Keratinocyte (primary cell): ENCODE measurements around the gene SHCBP1L. TPM values are rescaled to one million over a fixed set of nuclear protein-coding genes. Genes with fewer than 3 reads are reported as not detected.

Experiments used
- DNase-seq: peaks from one replicate; pipeline ENCODE4 v3.0.0-alpha.2; 2011; ENCODE audit warnings: low read depth, missing footprints, low spot score
- FAIRE-seq: peaks from 2 replicates; lab custom pipeline; 2011; peaks lifted over from hg19 to GRCh38; lab: Jason Lieb, UNC
- H2AFZ ChIP-seq: 2 replicates; pipeline ENCODE4 v1.6.0; 2012; ENCODE audit warnings: low read length, control low read depth, inconsistent platforms; ENCODE audit not compliant: control insufficient read depth
- H3K27ac ChIP-seq: 2 replicates; pipeline ENCODE4 v1.5.1; 2011; ENCODE audit warnings: low read length; ENCODE audit not compliant: control insufficient read depth, insufficient read depth
- H3K27me3 ChIP-seq: 3 replicates; pipeline ENCODE4 v1.6.0; 2011; ENCODE audit warnings: low read length; ENCODE audit not compliant: control insufficient read depth, insufficient read depth; ENCODE audit errors: extremely low read depth
- H3K36me3 ChIP-seq, 2 experiments: 2 replicates in 1 of 2; 3 replicates in 1 of 2; pipeline ENCODE4 v1.5.1; 2011; ENCODE audit warnings: low read length in 2 of 2, mild to moderate bottlenecking in 1 of 2; ENCODE audit not compliant: control insufficient read depth in 2 of 2, insufficient read depth in 2 of 2; ENCODE audit errors: extremely low read depth in 1 of 2
- H3K4me1 ChIP-seq: 3 replicates; pipeline ENCODE4 v1.5.1; 2011; ENCODE audit warnings: low read length; ENCODE audit not compliant: control insufficient read depth, insufficient read depth; ENCODE audit errors: extremely low read depth
- H3K4me2 ChIP-seq: 3 replicates; pipeline ENCODE4 v1.6.0; 2011; ENCODE audit warnings: low read depth, low read length; ENCODE audit not compliant: control insufficient read depth, insufficient read depth; ENCODE audit errors: extremely low read depth
- H3K4me3 ChIP-seq, 3 experiments: fragments of 200-600 bp in 1 of 3; sonication (generic) in 1 of 3; 2 replicates in 2 of 3; 3 replicates in 1 of 3; pipeline ENCODE4 v1.5.1; 2011 to 2016; ENCODE audit warnings: low read length in 3 of 3, mild to moderate bottlenecking in 3 of 3, control low read depth in 2 of 3, inconsistent platforms in 1 of 3, low read depth in 1 of 3, mixed read lengths in 1 of 3, mixed run types in 1 of 3, moderate library complexity in 1 of 3; ENCODE audit not compliant: control insufficient read depth in 2 of 3, insufficient read depth in 2 of 3; ENCODE audit errors: extremely low read depth in 1 of 3
- H3K79me2 ChIP-seq: 2 replicates; pipeline ENCODE4 v1.6.0; 2012; ENCODE audit warnings: low read length; ENCODE audit not compliant: control insufficient read depth, insufficient read depth
- H3K9ac ChIP-seq: 3 replicates; pipeline ENCODE4 v1.6.0; 2011; ENCODE audit warnings: low read length; ENCODE audit not compliant: control insufficient read depth, insufficient read depth; ENCODE audit errors: extremely low read depth
- H3K9me1 ChIP-seq: 3 replicates; pipeline ENCODE4 v1.6.0; 2011; ENCODE audit warnings: low read length; ENCODE audit not compliant: control insufficient read depth, insufficient read depth; ENCODE audit errors: extremely low read depth
- H3K9me3 ChIP-seq: 2 replicates; pipeline ENCODE4 v1.5.1; 2012; ENCODE audit warnings: low read depth, low read length; ENCODE audit not compliant: control insufficient read depth
- H4K20me1 ChIP-seq: 3 replicates; pipeline ENCODE4 v1.6.0; 2011; ENCODE audit warnings: low read length; ENCODE audit not compliant: control insufficient read depth, insufficient read depth; ENCODE audit errors: extremely low read depth
- EZH2 ChIP-seq: IDR thresholded peaks from one replicate; pipeline ENCODE4 v1.6.1; 2012; ENCODE audit warnings: inconsistent platforms, mild to moderate bottlenecking, low read length, moderate library complexity
- dilution Hi-C: fragments of 300-500 bp; cut with MboI; formaldehyde crosslinking; loops from one replicate; pipeline ENCODE4 v1.7.0; 2020; ENCODE audit warnings: low sequenced_read_pairs; ENCODE audit not compliant: extremely low pct_ligation_motif_present
- polyA plus RNA-seq, 5 experiments: library from polyadenylated mRNA; depleted of rRNA in 3 of 5; stranded (reverse) in 3 of 5; stranded (forward) in 1 of 5; unstranded in 1 of 5; fragments of >200 nt; gene quantifications; 1 replicate in 1 of 5; 2 replicates in 3 of 5; 3 replicates in 1 of 5; pipeline versions ENCODE4 v1.2.1 to v1.2.3, GENCODE V29; 2011 to 2012; ENCODE audit warnings: missing spikeins in 2 of 5, low read depth in 1 of 5, low replicate concordance in 1 of 5
- TF ChIP-seq, protein P1 (sequence below), 3 experiments: IDR thresholded peaks in 1 of 3; conservative IDR thresholded peaks in 1 of 3; optimal IDR thresholded peaks in 1 of 3; 2 replicates in 2 of 3; 3 replicates in 1 of 3; pipeline versions ENCODE3 to v1.5.1; 2011; ENCODE audit warnings: low read length in 3 of 3, mild to moderate bottlenecking in 3 of 3, moderate library complexity in 2 of 3, control low read depth in 1 of 3, inconsistent platforms in 1 of 3; ENCODE audit not compliant: insufficient read depth in 2 of 3; ENCODE audit errors: extremely low read depth in 1 of 3

SHCBP1L gene
- polyA plus RNA-seq, 1 donor (not counting 4 experiments of a cell fraction or from before 2014, with no cell fraction given), result not detected

DNA sequence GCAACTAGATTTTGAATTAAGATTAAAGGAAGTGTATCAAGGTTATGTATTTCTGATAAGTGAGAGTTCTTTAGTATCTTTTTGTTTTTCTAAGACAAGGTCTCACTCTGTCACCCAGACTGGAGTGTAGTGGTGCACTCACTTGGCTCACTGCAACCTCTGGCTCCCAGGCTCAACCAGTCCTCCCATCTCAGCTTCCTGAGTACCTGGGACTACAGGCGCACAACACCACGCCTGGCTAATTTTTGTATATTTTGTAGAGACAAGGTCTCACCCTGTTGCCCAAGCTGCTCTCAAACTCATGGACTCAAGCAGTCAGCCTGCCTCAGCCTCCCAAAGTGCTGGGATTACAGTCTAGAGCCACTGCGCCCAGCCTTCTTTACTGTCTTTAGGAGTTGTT is 80.1 kb downstream of the SHCBP1L start:
- Histone ChIP-seq H4K20me1 (no peaks in the 10 kb centered on the region), H3K27ac (no peak overlapping the region), H2AFZ (no peak overlapping the region), H3K79me2 (no peaks in the 10 kb centered on the region), H3K4me2 (no peak overlapping the region), H3K36me3 (peaks cover 36 to 43% of the 10 kb centered on the region in 2 experiments), H3K9me3 (no peaks in the 10 kb centered on the region), H3K27me3 (no peaks in the 10 kb centered on the region), H3K9me1 (no peaks in the 10 kb centered on the region), H3K4me3 (no peak overlapping the region), H3K4me1 (no peaks in the 10 kb centered on the region), H3K9ac (no peak overlapping the region)
- dilution Hi-C loops, result no loop called here
- DNase-seq (no peak), FAIRE-seq (no peak)
- TF ChIP-seq, protein P1, sequence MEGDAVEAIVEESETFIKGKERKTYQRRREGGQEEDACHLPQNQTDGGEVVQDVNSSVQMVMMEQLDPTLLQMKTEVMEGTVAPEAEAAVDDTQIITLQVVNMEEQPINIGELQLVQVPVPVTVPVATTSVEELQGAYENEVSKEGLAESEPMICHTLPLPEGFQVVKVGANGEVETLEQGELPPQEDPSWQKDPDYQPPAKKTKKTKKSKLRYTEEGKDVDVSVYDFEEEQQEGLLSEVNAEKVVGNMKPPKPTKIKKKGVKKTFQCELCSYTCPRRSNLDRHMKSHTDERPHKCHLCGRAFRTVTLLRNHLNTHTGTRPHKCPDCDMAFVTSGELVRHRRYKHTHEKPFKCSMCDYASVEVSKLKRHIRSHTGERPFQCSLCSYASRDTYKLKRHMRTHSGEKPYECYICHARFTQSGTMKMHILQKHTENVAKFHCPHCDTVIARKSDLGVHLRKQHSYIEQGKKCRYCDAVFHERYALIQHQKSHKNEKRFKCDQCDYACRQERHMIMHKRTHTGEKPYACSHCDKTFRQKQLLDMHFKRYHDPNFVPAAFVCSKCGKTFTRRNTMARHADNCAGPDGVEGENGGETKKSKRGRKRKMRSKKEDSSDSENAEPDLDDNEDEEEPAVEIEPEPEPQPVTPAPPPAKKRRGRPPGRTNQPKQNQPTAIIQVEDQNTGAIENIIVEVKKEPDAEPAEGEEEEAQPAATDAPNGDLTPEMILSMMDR (optimal IDR thresholded peaks at IDR 0.05 in 1 of 3, IDR thresholded peaks at IDR 0.05 in 1 of 3, conservative IDR thresholded peaks at IDR 0.05 in 1 of 3; ENCODE audit: extremely low read depth in 1 of 3, insufficient read depth in 2 of 3, low read length in 3 of 3), result no peak
- TF ChIP-seq EZH2, result no peak

DNA sequence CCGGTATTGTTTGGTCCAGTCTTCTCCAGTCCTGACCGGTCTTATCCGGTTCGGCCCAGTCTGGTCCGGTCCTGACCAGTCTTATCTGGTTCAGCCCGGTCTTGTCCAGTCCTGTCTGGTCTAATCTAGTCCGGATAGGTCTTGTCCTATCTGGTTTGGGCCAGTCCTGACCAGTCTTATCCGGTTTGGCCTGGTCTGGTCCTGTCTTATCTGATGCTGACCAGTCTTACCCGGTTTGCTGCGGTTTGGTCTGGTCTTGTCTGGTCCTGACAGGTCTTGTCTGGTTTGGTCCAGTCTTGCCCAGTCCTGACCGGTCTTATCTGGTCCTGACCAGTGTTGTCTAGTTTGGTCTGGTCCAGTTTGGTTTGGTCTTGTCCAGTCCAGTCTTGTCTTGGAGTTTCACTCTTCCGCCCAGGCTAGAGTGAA is 83.7 kb downstream of the SHCBP1L start:
- H3K4me2 ChIP-seq, result no peak overlapping the region
- no peak overlapping the region for H3K9ac ChIP-seq
- TF ChIP-seq EZH2, result no peak
- TF ChIP-seq, protein P1 (optimal IDR thresholded peaks at IDR 0.05 in 1 of 3, IDR thresholded peaks at IDR 0.05 in 1 of 3, conservative IDR thresholded peaks at IDR 0.05 in 1 of 3; ENCODE audit: extremely low read depth in 1 of 3, insufficient read depth in 2 of 3, low read length in 3 of 3), result no peak
- peaks cover 32 to 56% of the 10 kb centered on the region in 2 experiments for H3K36me3 ChIP-seq
- no peaks in the 10 kb centered on the region for H3K9me1 ChIP-seq
- FAIRE-seq (peak; percentile 5), DNase-seq (no peak)
- dilution Hi-C loops, result no loop called here
- H4K20me1 ChIP-seq, result no peaks in the 10 kb centered on the region
- no peaks in the 10 kb centered on the region for H3K4me1 ChIP-seq
- H3K4me3 ChIP-seq, result no peak overlapping the region
- no peaks in the 10 kb centered on the region for H3K9me3 ChIP-seq
- H2AFZ ChIP-seq, result no peak overlapping the region
- H3K27me3 ChIP-seq, result no peaks in the 10 kb centered on the region
- no peaks in the 10 kb centered on the region for H3K79me2 ChIP-seq
- no peak overlapping the region for H3K27ac ChIP-seq
